Measurements from ENCODE around the gene HERC3.

The HERC3 gene

GRCh38 chr4:88722828-88723227, 130.5 kb downstream of the HERC3 start:
- DNase-seq = no peak

DNA sequence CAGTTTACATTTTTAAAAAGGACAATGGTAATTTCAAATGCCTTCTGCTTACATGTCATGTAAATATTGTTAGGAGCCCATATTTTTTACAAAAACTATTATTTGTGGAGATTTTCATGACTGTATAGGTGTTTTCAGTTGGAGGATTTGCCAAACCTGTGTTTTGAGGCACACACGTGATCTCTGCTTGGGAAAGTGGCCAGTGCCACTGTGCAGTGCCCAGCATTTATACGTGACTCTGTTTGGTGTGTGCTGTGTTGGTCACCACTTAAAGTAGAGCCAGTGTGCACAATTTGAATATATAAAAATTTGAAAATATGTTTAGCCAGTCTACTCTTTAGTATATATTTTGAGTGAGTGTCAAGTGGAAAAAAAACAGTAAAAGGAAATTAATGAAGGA, 132.1 kb downstream of the HERC3 start:
- DNase-seq = no peak

- no peak for DNase-seq
Observed at GRCh38 chr4:88725143-88725542, 132.9 kb downstream of the HERC3 start.

GRCh38 chr4:88725986-88726385, 133.7 kb downstream of the HERC3 start:
- no peak for DNase-seq

DNA sequence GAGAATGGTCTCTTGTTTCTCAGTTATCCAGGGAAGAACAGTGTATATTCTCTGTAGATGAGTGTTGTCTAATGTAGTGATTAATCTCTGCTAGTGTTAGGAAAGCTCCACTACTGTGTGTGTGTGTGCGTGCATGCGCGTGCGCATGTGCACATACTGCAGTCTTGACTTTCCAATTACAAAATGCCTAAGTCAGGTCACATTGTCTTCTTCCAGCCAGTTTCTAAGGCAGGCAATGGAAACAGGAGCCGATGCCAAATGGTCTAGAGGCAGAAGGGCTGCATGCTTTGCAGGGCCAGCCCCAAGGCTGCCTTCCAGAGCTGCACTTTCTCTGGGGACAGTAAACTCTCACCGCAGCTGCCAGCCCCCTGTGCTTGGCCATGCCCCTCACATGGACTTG, 135.9 kb downstream of the HERC3 start:
- DNase-seq = no peak

DNA sequence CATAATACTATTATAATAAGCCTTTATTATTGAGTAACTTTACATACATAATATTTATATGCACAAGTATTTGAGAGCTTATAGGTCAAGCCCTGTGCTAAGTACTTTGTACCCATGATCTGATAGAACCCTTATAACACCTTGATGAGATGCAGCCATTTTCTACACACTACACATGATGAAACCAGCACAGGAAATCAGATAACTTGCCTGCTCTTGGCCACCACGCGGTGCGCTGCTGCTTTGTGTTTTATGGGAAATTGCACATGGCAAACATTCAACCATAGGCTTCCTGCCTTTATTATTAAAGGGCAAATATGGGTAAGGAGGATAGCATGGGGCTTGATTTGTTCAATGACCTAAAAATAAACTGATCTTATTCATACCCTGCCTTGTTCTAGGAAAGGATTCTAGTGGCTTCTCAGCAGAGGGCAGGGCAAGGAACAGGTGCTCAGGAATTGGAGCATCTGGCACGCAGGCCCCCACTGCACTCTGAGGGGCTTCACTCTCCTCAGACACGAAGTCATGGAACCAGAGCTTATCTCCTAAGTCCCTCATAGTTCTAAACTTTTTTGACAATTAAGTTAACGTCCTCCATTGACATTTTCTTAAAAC, 137.0 kb downstream of the HERC3 start:
- DNase-seq = no peak

DNA sequence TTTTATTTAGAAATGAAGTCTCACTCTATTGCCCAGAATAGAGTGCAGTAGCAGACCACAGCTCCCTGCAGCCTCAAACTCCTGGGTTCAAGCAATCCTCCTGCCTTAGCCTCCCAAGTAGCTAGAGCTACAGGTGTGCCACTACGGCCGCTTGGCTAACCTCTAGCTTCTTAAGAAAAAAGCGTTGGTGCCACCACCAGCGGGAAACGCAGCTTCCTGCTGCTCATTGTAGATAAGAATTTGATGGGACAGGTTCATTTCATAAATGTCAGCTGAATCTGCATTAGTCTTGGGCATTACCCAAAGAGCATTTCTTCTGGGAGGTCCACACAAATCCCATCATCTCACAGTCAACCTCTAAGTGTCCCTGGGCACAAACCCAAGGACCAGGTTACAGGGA, 138.5 kb downstream of the HERC3 start:
- no peak for DNase-seq

- DNase-seq = no peak
Observed at GRCh38 chr4:88731381-88731780, 139.1 kb downstream of the HERC3 start.

DNA sequence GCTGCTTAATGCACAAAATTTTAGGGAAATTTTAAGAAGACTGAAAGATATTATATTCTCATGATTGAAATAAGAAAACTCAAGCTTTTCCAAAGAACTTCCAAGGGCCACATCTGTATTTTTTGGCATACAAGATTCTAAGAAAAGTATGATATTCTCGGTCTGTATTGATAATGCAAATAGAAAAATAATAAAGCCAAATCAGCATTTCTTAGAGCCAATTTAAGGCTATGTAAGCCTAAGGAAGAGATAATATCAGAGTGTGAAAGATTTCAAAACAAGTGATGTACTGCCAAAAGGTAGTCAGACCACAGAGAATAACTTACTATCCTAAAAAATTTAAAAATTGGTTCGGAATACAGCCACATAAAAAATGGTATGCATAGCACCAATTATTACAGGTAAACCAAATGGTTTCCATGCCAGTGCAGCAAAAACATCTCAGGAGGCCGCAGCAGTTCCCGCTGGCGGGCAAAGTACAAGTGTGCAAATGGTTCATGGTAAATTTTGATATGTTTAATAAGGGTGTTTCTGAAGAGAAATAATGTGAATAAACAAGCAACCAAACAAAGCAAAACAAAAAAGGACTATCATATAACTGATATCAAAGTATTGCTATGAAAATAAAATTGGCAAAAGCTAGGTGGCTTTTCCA, 140.6 kb downstream of the HERC3 start:
- no peak for DNase-seq

DNA sequence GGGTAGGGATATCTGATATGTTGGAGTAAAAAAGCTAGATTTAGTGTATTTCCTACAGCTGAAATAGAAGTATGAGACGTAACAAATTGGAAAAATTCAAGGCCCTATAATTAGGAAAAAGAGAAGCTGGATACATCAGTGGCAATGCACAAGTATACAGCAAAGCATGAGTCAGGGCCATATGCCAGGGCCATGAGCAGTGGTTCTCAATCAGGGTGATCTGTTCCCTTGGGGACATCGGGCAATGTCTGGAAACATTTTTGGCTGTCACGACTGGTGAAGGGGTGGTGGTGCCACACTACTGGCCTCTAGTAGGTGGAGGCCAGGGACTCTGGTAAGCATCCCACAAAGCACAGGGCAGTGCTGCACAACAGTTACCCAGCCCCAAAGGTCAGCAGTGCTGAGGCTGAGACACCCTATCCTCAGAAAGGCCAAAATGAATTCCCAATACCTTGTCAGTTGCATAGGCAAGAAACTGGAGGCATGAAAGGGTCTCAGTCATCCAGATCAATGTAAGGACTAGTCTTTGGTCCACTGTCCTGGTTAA, 142.2 kb downstream of the HERC3 start:
- no peak for DNase-seq

- DNase-seq = no peak
Observed at GRCh38 chr4:88735564-88735963, 143.3 kb downstream of the HERC3 start.

DNA sequence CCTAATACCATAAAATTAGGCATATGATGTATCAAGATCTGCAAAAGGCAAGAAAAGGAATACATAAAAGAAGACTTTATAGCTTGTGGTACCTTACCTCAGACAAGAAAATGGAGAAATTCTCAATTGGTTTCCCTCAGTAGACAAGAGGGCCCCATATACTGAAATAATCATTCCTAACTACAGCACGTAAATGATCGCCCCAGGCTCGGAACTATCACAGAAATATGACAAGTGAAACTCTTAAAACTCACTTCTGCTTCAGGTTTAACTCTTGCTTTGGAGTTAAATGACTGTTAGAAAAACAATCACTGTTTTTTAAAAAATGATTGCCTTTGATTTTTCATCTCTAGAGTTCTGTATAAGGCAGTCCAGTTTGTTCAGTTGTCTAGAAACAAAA, 144.0 kb downstream of the HERC3 start:
- no peak for DNase-seq

DNA sequence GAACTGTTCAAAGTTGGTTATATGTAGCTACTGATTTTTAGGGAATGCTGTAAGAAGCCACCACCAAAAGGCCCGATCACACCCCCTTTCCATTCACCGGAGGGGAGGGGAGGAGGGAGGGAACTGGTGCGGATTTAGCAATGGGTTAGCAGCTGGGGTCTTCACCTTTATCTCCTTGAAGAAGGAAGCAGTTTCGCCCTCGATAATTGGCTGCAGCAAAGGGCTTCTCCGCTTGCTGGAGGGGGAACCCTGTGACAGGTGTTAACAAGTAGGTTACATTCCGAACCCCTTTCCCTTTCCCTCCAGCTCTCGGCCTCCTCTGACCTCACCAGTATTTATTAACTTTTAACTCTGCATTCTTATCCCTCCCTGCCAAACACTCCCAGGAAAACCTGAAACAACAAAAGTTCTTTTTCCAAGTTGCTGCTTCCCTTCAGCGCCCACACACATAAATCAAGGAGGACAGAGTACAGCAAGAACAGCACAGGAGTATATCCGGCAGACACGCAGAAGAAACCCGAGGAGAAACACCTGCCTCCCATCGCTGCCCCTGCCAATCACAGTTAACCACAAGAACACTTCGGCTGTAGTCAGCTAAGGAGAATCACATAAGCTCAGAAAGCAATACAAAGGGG, 145.1 kb downstream of the HERC3 start:
- peak in 1 of 2 donors; percentile 9 for DNase-seq

- no peak for DNase-seq
Observed at GRCh38 chr4:88738180-88738579, 145.9 kb downstream of the HERC3 start.

DNA sequence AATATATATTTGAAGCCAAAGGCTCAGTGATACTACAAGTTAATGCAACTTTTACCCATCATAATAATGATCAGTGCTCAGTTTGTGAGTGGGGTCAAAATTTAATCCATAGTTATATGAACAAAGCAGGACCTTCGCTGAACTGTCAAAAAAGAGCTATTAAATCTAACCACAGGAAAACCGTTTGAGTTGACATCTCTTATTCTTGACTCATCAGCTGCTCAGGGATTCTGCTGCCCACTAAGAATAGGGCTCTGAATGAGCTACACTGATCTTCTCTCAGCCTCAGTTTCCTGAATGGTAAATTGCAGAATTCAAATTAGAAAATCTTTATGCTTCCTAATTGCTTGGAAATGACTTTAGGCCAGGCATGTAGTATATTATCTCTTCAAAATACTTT, 150.3 kb downstream of the HERC3 start:
- no peak for DNase-seq

- DNase-seq = no peak
Observed at GRCh38 chr4:88743696-88744095, 151.4 kb downstream of the HERC3 start.

DNA sequence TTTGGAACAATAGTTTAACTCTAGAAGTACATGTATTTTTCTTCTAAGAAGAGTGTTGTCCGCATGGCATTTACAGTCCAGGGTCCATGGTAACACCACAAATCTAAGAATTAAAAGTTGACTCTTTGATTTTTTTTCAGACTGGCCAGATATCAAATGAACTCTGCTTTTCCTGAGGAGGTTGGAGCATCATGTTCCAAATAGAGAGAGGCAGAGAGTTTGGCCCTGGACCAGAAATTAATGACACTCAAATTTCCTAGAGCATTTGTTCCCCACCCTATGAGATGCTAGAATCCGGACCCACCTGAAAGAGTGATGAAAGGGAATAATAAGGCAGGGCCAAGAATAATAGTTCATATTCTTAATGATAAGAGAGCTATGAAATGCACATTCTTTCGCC, 152.3 kb downstream of the HERC3 start:
- DNase-seq = no peak

DNA sequence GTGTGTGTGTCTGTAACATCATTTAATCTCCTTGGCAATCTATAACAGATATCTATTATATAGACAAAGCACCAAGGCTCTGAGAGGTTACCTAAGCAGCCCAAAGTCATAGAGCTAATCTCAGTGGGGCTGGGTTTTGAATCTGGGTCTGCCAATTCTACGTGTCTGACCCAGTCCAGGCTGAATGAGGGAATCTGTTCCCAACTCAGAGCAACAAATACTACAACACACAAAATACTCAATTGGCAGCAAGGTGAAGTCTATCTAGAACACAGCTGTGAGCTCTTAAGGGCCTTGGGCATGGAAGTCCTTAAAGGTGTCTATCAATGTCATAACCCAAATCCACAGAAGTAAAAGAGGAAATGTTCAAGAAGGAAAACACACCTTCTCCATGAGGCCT, 152.9 kb downstream of the HERC3 start:
- DNase-seq = no peak

- no peak for DNase-seq
Observed at GRCh38 chr4:88745581-88746163, 153.4 kb downstream of the HERC3 start.

DNA sequence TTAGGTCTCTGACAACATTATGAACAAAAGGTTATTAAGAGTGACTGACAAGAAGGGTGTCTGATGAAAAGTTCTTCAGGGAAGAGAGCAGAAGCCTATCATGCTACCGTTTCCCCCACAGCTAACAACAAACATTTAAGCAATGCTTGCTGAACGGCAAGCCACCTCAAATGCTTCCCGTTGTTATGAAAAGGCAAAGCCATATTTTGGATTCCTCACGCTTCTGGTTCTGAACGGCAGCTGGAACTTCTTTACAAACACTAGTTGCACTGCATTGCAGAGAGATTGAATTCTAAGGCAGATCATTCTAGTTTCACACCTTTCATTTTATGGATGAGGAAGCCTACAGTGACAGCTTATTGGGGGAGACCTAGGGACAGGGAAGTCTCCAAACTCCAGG, 153.9 kb downstream of the HERC3 start:
- DNase-seq = no peak

- no peak for DNase-seq
Observed at GRCh38 chr4:88747351-88747750, 155.1 kb downstream of the HERC3 start.

- no peak for DNase-seq
Observed at GRCh38 chr4:88750369-88750768, 158.1 kb downstream of the HERC3 start.

GRCh38 chr4:88751258-88752075, 159.2 kb downstream of the HERC3 start:
- no peak for DNase-seq

Data from stimulated activated CD4-positive, alpha-beta T cell treated with anti-CD3 and anti-CD28 coated beads, Interleukin-2, amount 100 ng/mL, for 24 hours (primary cell).